Mucosa of gallbladder (tissue), 1 donor: Measurements from ENCODE around the gene DAO. TPM values are rescaled to one million over a fixed set of nuclear protein-coding genes. Genes with fewer than 3 reads are reported as not detected.
A peak's percentile ranks its signal among the peaks of the same experiment; 100 is the strongest.
"Not testable (repeated sequence)": the region's sequence is repeated elsewhere in the genome, so short reads cannot be mapped to it uniquely, and the experiment has no call there.

Source experiments
- DNase-seq: peaks from one replicate; pipeline ENCODE4 v3.0.0-alpha.2; 2020; ENCODE audit warnings: low spot score
- total RNA-seq: library from RNA; stranded (reverse); gene quantifications from one replicate; pipeline ENCODE4 v1.2.1, GENCODE V29; 2021
- donor health status: DM: no; HTN: no; CAD: no.

DAO gene
- total RNA-seq: not detected

DNA sequence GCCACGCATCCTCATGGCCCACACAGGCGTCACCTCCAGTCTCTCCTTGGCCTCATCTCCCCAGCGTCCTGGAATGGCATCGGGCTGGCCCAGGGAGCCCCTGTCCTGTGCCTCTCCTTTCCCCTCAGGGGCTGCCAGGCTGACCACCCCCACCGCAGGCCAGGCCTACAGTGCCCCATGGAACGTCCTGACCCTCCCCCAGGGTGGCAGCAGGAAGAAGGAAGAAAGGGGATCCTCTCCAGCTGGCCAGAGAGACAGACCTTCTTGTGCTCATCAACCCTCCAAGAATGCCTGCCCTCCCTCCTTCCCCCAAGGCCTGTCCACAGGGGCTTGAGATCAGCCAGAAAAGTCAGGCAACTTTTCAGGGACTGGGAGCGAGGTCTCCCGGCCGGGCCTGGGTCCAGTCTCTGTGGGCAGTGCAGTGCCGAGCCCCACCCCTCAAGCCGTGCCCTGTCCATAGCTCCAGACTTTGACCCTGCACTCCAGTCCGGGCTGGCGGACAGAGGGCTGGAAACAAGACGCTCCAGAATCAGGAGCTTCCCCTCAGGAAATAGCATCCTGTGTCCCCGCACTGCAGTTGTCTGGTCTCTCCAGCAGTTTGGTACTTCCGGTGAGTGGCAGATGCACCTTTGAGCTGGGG, at the start of gene DAO:
Gene DAO, plus strand, starts transcription at position 478 of the 640 bp plus-strand sequence. CDS start 4,915 bp downstream, outside the sequence.
- DNase-seq: no peak

DNA sequence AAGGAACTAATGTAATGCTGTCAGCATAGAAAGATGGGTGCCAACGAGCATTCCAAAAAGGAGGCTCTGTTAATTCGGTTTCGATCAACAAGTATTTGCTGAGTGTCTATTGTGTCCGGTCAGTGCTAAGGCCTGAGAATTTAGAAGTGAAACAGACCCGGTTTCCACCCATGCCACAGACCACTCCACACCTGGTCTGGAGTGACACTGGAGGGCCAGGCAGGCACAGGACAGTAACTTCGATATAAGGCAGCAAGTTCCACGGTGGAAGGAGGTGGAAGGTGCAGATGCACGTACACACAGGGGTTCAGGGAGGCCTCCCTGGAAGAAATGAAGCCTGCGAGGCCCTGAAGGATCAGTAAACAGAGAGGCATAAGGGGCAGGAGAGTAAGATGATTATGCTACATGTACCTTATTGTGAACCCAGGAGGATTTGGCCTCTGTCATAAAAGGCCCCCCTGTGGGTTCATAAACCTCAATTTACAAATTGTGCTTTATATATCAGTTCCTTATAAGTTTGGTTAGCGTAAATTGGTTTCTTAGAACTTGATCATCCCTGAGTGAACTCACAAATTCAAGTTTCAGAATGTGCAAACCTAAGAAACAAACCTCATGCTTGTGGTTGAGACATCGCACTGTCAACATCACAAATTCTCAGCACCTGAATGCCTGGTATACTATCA, 48.4 kb upstream of the DAO start:
- no peak for DNase-seq

DNA sequence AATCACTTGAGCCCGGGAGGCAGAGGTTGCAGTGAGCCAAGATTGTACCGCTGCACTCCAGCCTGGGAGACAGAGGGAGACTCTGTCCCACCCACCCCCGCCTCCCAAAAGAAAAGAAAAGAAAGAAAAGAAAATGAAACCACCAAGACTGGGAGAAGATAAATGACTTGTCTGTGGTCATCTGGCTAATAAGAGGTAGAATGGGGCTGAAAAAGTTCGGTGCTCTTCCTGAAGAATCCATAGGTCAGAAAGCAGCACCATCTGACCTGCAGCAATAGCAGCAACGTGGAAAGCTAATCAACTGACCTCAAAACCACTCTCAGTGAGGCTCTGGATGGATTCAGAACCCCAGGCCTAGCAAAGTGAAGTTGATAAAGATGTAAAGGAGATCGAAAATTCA, 47.7 kb upstream of the DAO start:
- DNase-seq: no peak

DNA sequence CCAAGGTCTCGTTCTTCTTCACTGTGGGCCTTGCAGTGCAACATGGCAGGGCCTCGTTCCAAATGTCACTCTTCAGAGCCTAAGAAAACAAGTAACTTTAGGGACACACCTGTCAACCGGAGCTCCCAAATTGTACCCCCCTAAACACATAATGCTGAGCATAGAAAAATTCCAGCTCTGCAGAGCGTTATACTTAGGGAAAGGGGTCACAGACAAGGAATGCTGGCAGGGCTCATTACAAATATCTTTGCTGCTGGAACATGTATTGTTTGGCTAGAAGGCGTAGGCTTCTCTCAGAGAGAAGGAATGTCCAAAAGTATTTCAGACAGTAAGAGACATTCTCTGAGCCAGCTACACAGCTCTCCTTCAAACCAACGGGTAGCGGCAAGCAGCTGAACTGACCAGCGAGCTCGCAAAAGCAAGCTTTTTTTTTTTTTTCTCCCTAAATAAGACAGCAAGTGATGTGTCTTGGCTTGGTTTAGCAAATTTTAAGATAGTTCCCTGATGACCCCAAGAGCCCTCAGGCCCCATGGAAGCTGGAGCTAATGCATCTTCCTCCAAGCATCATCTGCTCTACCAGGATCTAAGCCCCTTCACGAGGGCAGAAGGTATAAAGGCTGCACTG, 47.0 kb upstream of the DAO start:
- DNase-seq: no peak

DNA sequence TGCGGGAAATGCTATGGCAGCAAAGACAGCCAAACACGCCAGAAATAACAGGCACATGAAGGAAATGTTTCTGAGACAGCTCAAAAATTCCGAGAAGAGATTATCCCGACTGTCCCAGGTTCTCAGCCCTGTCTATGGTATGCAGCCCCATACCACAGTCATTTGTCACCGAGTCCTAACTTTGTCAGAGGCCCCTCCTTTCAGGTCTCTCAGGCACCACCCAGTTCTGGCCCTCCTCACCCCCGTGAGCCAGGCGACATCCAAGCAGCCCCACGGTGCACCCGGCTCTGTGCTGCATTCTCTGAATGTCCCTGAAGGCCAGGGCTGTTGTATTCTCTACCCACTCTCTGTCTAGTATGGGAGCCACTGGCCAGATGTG, 46.5 kb upstream of the DAO start:
- DNase-seq: no peak

DNA sequence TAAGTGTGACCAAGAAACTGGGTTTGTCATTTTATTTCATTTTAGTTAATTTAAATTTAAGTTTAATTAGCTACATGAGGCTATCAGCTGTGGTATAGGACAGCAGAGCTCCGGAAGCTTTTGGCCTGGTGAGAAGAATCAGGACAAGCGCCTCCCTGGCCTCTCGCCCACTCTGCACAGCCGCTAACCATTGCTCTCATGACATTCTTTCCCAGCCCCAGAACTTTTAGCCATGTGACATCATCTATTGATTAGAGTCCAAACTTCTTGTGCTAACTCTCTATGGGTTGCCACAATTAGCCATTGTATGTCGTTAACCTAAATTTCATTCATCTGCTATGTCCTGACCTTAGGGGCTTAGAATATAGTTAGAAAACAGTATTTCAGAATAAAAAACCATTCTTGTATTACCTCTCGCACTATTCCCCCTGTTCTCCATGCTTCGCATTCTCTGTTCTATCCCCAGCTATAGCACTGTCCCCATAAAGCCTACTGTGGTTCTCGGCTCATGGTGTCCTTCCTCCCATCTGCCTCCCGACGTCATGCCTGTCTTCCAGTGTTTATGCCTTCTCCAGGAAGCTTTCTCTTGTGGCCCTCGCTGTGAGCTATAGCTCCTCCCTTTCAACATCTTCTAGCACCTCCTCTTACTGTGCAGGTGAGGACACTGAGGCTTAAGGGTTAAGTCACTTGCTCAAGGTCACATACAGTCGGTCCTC, 46.0 kb upstream of the DAO start:
- DNase-seq: peak; percentile 52

DNA sequence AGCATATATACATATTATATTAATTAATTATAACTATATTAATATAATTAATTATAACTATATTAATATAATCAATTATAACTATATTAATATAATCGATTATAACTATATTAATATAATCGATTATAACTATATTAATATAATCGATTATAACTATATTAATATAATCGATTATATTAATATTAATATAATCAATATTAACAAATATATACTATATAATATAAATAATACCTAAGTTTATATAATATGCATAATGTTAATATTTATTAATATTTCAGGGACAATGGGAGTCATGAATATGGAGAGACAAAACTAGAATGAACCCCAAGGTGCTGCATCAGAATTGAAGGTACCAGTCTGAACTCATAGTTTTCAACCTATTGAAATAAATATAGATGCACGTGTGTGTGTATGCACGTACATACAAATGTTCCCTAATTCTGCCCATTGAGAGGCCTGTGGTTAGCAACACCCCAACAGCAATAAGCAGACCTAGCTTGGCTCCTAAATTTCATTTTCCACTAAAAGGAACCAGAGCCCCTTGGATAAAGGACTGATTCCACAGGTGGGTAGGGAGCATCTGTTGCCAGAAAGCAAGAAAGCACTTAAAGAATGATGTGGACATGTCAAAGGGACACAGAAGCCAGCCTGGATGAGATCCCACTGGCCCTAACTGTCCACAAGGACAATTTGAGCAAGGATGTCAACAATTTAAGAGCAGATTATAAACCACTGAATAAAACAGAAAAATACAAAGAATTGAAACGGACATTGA, 43.8 kb upstream of the DAO start:
- DNase-seq: no peak

- DNase-seq: no peak
These were observed 42.7 kb upstream of the DAO start for GRCh38 chr12:108837239-108837638.

- DNase-seq: no peak
These were observed 42.2 kb upstream of the DAO start for GRCh38 chr12:108837680-108838079.

GRCh38 chr12:108838194-108839017, 41.5 kb upstream of the DAO start:
- peak; percentile 81 for DNase-seq

DNA sequence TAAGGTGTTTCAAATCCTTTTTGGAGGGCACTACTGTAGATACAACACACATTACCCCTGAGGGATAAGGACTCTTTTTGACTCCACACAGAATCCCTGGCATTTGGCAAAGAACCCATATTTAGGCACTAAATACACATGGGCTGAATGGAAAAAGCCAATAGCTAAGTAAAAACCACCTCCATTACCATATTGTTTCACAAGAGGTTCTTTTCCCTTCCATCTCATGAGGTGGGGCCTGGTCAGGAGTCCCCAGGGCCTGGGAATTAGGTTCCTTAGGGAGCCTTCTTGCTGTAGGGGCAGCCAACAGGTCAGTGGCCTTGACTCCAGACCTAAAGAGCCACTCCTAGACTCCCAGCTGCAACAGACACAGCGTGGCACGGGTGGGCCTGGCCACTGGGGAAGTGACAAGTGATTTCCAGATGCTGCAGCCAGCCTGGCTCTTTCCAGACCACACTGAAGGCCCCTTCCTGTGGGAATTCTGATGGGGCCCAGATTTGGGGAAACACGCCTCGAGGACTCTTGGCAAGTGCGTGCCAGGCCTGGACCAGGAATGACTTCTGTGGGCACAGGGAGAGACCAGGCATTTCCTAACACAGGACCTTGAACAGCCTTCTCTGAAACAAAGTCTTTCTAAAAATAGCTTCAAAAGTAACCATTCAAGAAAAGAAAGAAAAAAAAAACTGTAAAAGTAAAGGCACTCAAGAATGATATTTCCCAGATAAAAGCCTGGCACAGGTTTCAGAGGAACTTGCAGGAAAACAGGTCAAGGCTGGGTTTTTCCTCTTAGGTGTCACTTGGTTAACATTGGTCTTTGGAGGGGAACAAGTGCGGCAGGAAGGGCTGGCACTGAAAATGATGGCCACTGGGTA, 40.6 kb upstream of the DAO start:
- no peak for DNase-seq

GRCh38 chr12:108839890-108840230, 40.0 kb upstream of the DAO start:
- DNase-seq: no peak

GRCh38 chr12:108840605-108841332, 39.1 kb upstream of the DAO start:
- DNase-seq: no peak

- DNase-seq: not testable (repeated sequence)
These were observed 38.1 kb upstream of the DAO start for GRCh38 chr12:108841825-108842224.

DNA sequence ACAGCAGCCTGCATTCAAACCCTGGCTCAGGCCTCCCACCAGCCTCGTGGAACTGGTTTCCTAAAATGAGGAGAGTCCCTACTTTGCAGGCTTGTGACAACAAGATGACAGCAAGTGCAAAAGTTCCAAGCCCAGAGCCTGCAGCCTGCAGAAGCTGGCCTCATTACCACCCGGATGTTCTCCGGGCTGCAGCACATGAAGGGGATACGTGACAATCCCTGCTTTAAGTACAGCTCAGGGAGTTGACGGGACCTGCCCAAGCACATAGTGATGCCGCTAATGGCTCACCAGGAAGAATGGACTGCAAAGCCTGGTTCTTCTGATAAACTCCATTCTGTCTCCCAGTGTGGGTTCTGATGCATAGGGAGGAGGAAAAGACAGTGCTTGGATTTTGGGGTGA, 37.5 kb upstream of the DAO start:
- no peak for DNase-seq

DNA sequence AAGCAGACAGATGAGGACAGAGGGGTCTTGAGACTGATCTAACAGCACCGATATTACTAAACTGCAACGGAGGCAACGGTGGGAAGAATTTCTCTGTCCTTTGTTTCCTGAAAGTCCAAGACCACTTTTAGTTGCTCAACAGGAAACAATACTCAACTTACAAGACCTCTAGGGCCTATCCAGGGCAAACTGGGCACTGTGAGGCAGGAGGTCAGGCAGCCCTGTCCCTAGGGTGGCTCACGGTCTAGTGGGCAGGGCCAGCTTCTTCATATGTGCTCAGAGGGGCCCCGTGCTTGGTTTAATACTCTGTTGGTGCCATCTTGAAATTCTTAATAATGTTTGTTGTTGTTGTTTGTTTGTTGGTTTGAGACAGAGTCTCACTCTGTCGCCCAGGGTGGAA, 36.7 kb upstream of the DAO start:
- DNase-seq: no peak

DNA sequence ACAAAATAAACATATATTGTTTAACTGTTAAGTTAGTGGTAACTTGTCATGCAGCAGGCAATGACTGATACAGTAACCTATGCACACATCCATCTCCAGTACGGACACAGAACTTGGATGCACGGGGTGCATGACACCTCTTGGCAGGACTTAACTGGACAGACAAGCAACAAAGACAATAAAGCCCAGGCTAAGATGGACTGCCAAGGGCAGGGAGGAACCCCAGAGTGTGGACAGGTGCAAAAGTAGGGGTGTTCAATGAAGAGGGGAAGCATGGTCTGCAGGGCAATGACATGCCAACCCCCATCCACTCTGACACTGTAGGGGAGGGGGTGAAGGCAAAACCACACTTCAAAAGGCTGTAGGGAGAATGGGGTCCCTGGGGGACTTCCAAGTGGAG, 34.2 kb upstream of the DAO start:
- DNase-seq: no peak

DNA sequence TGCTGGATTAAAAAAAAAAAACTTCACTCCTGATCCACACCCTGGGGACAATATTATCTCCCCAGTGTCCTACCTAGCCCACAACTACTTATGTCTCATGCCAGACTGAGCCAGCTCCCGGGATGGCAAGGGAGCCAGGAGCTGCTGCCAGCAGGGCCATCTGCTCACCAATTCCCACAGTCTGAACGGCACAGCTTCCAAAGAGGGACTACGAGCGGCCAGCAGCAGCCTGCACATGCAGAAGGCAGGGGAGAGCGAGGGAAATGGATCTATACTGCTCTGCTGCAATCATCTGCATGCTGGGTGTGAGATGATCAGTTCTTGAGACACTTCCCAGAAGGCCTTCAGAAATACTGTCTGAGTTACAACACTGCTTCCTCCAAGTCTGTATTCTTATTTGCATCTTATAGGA, 33.6 kb upstream of the DAO start:
- DNase-seq: no peak

- DNase-seq: no peak
These were observed 32.2 kb upstream of the DAO start for GRCh38 chr12:108847705-108848104.
